Fibroblast of gingiva (primary cell): Measurements from ENCODE around the gene PI3.

Experiments used
- DNase-seq: peaks from one replicate; pipeline ENCODE4 v3.0.0-alpha.2; 2011; ENCODE audit warnings: low read depth

Gene PI3

DNA sequence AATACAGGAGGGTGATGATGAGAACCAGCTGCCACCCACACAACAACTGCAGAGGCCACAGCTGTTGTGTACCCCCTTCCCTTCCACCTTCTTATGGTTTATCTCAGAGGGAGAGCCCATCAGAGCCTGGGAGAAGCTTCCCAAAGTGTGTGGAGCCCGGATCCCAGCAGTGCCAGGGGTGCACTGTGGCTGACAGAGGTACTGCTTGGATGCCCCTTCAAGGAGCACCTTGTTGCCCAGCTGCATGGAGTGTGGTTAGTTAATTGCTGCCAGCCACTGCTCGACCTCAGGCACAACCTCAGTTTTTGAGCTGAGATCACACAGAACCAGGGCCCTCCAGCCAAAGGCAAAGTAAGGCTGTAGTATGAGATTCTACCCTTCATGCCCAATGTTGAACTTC lies 13.0 kb downstream of the PI3 start:
- no peak for DNase-seq

- no peak for DNase-seq
Measured at GRCh38 chr20:45189067-45189609, 14.4 kb downstream of the PI3 start.

- no peak for DNase-seq
Measured at GRCh38 chr20:45189861-45190260, 15.2 kb downstream of the PI3 start.

DNA sequence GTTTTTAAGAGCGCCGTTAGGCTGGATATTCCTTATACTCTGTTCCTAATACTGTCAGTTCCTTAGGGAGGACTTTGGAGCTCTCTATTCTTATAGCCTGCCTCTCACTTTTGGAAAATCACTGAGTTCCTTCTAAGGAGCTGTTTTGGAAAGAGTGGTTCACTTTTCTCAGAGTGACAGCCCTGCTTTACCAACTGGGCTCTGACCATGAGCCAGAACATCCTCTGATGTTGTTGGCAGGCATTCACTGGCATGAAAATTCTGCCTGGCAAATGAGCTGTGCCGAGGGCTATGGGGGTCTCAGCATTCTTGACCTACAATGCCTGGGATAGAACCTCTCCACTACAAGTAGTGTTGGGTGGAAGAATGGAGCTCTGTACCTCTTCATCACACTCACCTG lies 17.2 kb downstream of the PI3 start:
- no peak for DNase-seq

DNA sequence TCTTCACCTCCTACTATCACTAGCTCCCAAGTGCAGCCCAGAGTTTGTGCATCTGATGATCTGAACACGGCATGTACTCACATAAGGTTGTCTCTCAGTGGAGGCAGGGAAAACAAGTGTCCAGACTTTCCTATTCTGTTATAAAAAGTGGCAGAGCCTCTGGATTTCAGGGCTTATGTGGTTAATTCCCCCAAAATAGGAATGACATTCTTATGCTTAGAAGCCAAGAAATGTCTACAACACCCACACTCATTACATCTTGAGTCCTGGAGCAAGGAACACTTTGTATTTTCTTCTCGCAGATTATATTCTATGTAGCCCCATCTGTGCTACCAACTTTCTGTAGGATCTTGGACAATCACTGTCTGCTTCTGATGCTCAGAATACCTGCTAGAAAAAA lies 18.6 kb downstream of the PI3 start:
- DNase-seq: no peak

- DNase-seq: no peak
Measured at GRCh38 chr20:45206725-45207124, 32.0 kb downstream of the PI3 start, which contains the start of gene SEMG1. TSS of gene SEMG1 (plus strand) at chr20:45207033. CDS start at chr20:45207054, 21 bp downstream.

GRCh38 chr20:45209924-45210323 lies 35.2 kb downstream of the PI3 start:
- no peak for DNase-seq

GRCh38 chr20:45211569-45212474 lies 37.1 kb downstream of the PI3 start:
- DNase-seq: no peak

GRCh38 chr20:45212836-45213235 lies 38.1 kb downstream of the PI3 start:
- DNase-seq: no peak

DNA sequence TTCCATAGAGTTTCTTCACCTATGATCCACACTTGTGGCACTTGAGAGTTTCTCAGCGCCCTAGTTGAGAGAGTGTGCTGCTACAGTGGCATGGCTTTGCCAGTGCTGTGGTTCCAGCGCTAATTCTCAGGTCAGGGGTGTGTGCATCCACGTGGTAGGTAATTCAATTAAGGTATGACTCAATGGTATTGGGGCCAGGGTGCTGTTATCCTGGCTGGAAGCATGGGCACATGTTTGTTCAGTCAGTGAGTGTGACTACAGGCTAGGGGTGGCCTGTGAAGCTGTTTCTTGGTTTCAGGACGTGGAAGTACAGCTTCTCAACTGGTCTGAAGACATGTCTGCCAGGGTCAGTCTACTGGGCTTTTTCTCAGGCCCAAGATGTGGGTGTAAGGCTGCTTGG lies 43.4 kb downstream of the PI3 start:
- no peak for DNase-seq

DNA sequence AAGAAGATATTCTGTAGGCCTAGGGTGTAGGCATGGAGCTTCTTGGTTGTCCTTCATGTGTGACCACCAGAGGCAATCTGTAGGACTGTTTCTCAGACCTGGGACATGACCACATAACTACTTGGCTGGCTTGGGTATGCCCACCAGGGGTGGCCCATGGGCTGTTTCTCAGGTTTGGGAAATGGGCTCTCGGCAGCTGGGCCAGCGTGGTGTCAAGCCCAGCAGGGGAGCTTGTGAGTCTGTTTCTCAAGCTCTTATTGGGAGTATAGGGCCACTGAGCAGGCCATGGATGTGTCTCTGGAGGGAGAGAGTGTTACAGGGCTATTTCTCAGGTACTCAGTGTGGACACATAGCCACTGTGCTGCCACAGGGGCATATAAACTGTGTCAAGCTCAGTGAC lies 43.9 kb downstream of the PI3 start:
- no peak for DNase-seq

DNA sequence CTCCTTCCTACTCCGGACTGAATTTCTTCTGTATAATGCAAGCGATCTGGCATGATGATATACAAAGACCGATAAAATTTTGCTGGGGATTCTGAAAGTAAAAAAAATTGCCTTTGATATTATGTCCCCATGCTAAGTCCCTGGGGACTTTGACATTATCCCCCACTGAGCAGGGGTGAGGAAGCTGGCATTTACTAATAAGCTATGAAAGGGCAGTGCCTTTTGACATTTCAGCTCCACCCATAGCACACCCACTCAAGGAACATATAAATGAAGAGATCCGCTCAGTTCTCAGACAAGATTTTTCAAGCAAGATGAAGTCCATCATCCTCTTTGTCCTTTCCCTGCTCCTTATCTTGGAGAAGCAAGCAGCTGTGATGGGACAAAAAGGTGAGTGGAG lies 46.4 kb downstream of the PI3 start, which contains the start of gene SEMG2:
SEMG2 (plus strand) TSS at position 298 of the 400 bp plus-strand sequence; CDS start at position 315, 17 bp downstream.
- no peak for DNase-seq

- DNase-seq: no peak
Measured at GRCh38 chr20:45223136-45223535, 48.4 kb downstream of the PI3 start.
